HCT116 (cell line): Measurements from ENCODE around the gene RYR2. TPM values are rescaled to one million over a fixed set of nuclear protein-coding genes. Genes with fewer than 3 reads are reported as not detected.

Experiments
- ATAC-seq: fragments of 200-7000 bp; cut with Tn5 transposase; 2 replicates; pipeline ENCODE4 v1.9.1; 2020; ENCODE audit warnings: mild to moderate bottlenecking, moderate library complexity
- BruUV-seq: library from RNA; stranded (reverse); fragments of 400-500 nt; replicated peaks from 2 replicates; lab custom pipeline; 2021; lab: Mats Ljungman, UMichigan
- CTCF ChIA-PET: fragments of 300-600 bp; sonication (Branson Sonifier 250); formaldehyde crosslinking; loops from one replicate; lab custom pipeline; 2021; ENCODE audit warnings: antibody characterized with exemption; lab: Charles Lee
- POLR2A ChIA-PET: fragments of 300-600, 350-600 bp; sonication (Branson Sonifier 250); formaldehyde crosslinking; loops from one replicate; lab custom pipeline; 2021; ENCODE audit warnings: antibody characterized with exemption; lab: Charles Lee
- RAD21 ChIA-PET, 2 experiments: fragments of 300-600 bp; sonication (Branson Sonifier 250); formaldehyde crosslinking; loops; one replicate each; lab custom pipeline; 2023; ENCODE audit warnings: low total read pairs in 2 of 2; ENCODE audit not compliant: uncharacterized antibody in 2 of 2, unreplicated experiment in 2 of 2, low non-redundant PET in 1 of 2; lab: Charles Lee
- DNase-seq: peaks from one replicate; pipeline ENCODE4 v3.0.0-alpha.2; 2010; ENCODE audit warnings: low read depth, low spot score
- H2AFZ ChIP-seq: fragments of 200-600 bp; shearing (Covaris generic), sonication (generic); 2 replicates; pipeline ENCODE4 v1.6.1; 2017; ENCODE audit warnings: low read depth, mixed run types, mixed read lengths, antibody characterized with exemption, low read length; ENCODE audit not compliant: poor library complexity, severe bottlenecking
- H3K27ac ChIP-seq: 2 replicates; pipeline ENCODE4 v1.5.1; 2012; ENCODE audit warnings: low read depth, low read length
- H3K27me3 ChIP-seq: fragments of 200-600 bp; sonication (generic); 2 replicates; pipeline ENCODE4 v1.6.1; 2016; ENCODE audit warnings: mixed run types, low read length, mixed read lengths; ENCODE audit not compliant: insufficient read depth
- H3K36me3 ChIP-seq, 2 experiments: fragments of 200-500 bp in 1 of 2; fragments of 200-600 bp in 1 of 2; sonication (Bioruptor generic) in 1 of 2; sonication (generic) in 1 of 2; 2 replicates each; pipeline versions ENCODE4 v1.5.1 to v1.6.1; 2014 to 2016; ENCODE audit warnings: low read length in 2 of 2, inconsistent platforms in 1 of 2, mixed read lengths in 1 of 2, mixed run types in 1 of 2; ENCODE audit not compliant: insufficient read depth in 2 of 2, control insufficient read depth in 1 of 2
- H3K4me1 ChIP-seq, 2 experiments: fragments of 200-600 bp in 1 of 2; sonication (generic) in 1 of 2; 2 replicates each; pipeline versions ENCODE4 v1.5.1 to v1.6.1; 2012 to 2017; ENCODE audit warnings: low read length in 2 of 2, inconsistent platforms in 1 of 2, mild to moderate bottlenecking in 1 of 2, mixed read lengths in 1 of 2, mixed run types in 1 of 2, moderate library complexity in 1 of 2; ENCODE audit not compliant: insufficient read depth in 2 of 2, control insufficient read depth in 1 of 2
- H3K4me2 ChIP-seq: fragments of 200-600 bp; sonication (generic); 2 replicates; pipeline ENCODE4 v1.6.1; 2017; ENCODE audit warnings: mixed run types, low read length, mixed read lengths
- H3K4me3 ChIP-seq, 2 experiments: fragments of 200-600 bp in 1 of 2; sonication (generic) in 1 of 2; replicated peaks in 1 of 2; 2 replicates each; pipeline ENCODE4 v1.5.1; 2011 to 2016; ENCODE audit warnings: low read length in 2 of 2, control low read depth in 1 of 2, low read depth in 1 of 2, mild to moderate bottlenecking in 1 of 2, mixed read lengths in 1 of 2, mixed run types in 1 of 2
- H3K79me2 ChIP-seq: fragments of 200-600 bp; sonication (generic); 2 replicates; pipeline ENCODE4 v1.6.1; 2017; ENCODE audit warnings: mild to moderate bottlenecking, mixed run types, low read length, moderate library complexity, mixed read lengths; ENCODE audit not compliant: insufficient read depth
- H3K9ac ChIP-seq: fragments of 200-600 bp; sonication (generic); 2 replicates; pipeline ENCODE4 v1.6.1; 2016; ENCODE audit warnings: low read length, mixed read lengths
- H3K9me2 ChIP-seq: fragments of 200-600 bp; sonication (generic), shearing (Covaris generic); 2 replicates; pipeline ENCODE4 v1.6.1; 2017; ENCODE audit warnings: mixed run types, mild to moderate bottlenecking, moderate library complexity; ENCODE audit not compliant: insufficient read depth
- H3K9me3 ChIP-seq, 2 experiments: fragments of 200-500 bp in 1 of 2; fragments of 200-600 bp in 1 of 2; sonication (Bioruptor generic) in 1 of 2; sonication (generic) in 1 of 2; 2 replicates each; pipeline ENCODE4 v1.6.1; 2014 to 2017; ENCODE audit warnings: low read length in 2 of 2, mixed read lengths in 2 of 2, inconsistent platforms in 1 of 2, low read depth in 1 of 2, mild to moderate bottlenecking in 1 of 2, mixed run types in 1 of 2, moderate library complexity in 1 of 2; ENCODE audit not compliant: control insufficient read depth in 1 of 2, insufficient read depth in 1 of 2
- H4K20me1 ChIP-seq: fragments of 200-600 bp; sonication (generic), shearing (Covaris generic); 2 replicates; pipeline ENCODE4 v1.6.1; 2017; ENCODE audit warnings: mixed run types, mild to moderate bottlenecking, moderate library complexity; ENCODE audit not compliant: insufficient read depth
- CBX3 ChIP-seq: IDR thresholded peaks from 2 replicates; pipeline ENCODE4 v1.6.1; 2012; ENCODE audit warnings: low read depth
- CEBPB ChIP-seq: IDR thresholded peaks from 2 replicates; pipeline ENCODE4 v1.6.1; 2012; ENCODE audit warnings: low read depth
- ELF1 ChIP-seq: IDR thresholded peaks from 2 replicates; pipeline ENCODE4 v1.6.1; 2012; ENCODE audit warnings: low read depth, borderline replicate concordance
- EZH2 ChIP-seq: fragments of 200-600 bp; sonication (generic); IDR thresholded peaks from 2 replicates; pipeline ENCODE4 v1.6.1; 2017; ENCODE audit warnings: antibody characterized with exemption, mixed run types
- FOSL1 ChIP-seq: IDR thresholded peaks from 2 replicates; pipeline ENCODE4 v1.6.1; 2012; ENCODE audit warnings: low read depth
- JUND ChIP-seq: IDR thresholded peaks from 2 replicates; pipeline ENCODE4 v1.6.1; 2012
- MAX ChIP-seq: IDR thresholded peaks from 2 replicates; pipeline ENCODE4 v1.6.1; 2012
- POLR2A ChIP-seq: IDR thresholded peaks from 2 replicates; pipeline ENCODE4 v1.7.0; 2011; ENCODE audit warnings: borderline replicate concordance; ENCODE audit not compliant: insufficient read depth, insufficient read length; ENCODE audit errors: extremely low read depth
- RAD21 ChIP-seq: IDR thresholded peaks from 2 replicates; pipeline ENCODE4 v1.6.1; 2012; ENCODE audit warnings: low read depth, mild to moderate bottlenecking
- REST ChIP-seq: IDR thresholded peaks from 2 replicates; pipeline ENCODE4 v1.6.1; 2012; ENCODE audit warnings: low read depth
- SIN3A ChIP-seq: IDR thresholded peaks from 2 replicates; pipeline ENCODE4 v1.6.1; 2012; ENCODE audit warnings: low read depth
- SP1 ChIP-seq: IDR thresholded peaks from 2 replicates; pipeline ENCODE4 v1.6.1; 2012; ENCODE audit warnings: low read depth
- SRF ChIP-seq: IDR thresholded peaks from 2 replicates; pipeline ENCODE4 v1.6.1; 2012; ENCODE audit warnings: low read depth
- TCF7L2 ChIP-seq: IDR thresholded peaks from 2 replicates; pipeline ENCODE4 v1.7.0; 2011; ENCODE audit warnings: borderline replicate concordance, inconsistent platforms; ENCODE audit not compliant: insufficient read depth, insufficient read length; ENCODE audit errors: extremely low read depth
- YY1 ChIP-seq: IDR thresholded peaks from 2 replicates; pipeline ENCODE4 v1.6.1; 2011; ENCODE audit warnings: low read length, low read depth, moderate library complexity, mild to moderate bottlenecking; ENCODE audit not compliant: insufficient replicate concordance; ENCODE audit errors: extremely low read depth
- ZBTB33 ChIP-seq: IDR thresholded peaks from 2 replicates; pipeline ENCODE4 v1.6.1; 2011; ENCODE audit warnings: mild to moderate bottlenecking, low read length, moderate library complexity; ENCODE audit not compliant: insufficient replicate concordance; ENCODE audit errors: extremely low read depth
- ZFX ChIP-seq: fragments of 450-650 bp; IDR thresholded peaks from 2 replicates; pipeline ENCODE4 v1.6.1; 2017
- intact Hi-C: fragments of 100-400 bp; cut with micrococcal nuclease; formaldehyde crosslinking; loops from 2 replicates; pipeline ENCODE4 v1.10.0; 2022
- total RNA-seq: library from RNA; stranded (reverse); gene quantifications from one replicate; pipeline ENCODE4 v1.2.1, GENCODE V29; 2021; ENCODE audit not compliant: unreplicated experiment
- TF ChIP-seq, protein P1 (sequence below), 3 experiments: fragments of 200-600 bp in 1 of 3; sonication (generic) in 1 of 3; IDR thresholded peaks in 2 of 3; conservative IDR thresholded peaks in 1 of 3; 2 replicates each; pipeline ENCODE4 v1.5.1; 2012 to 2017; ENCODE audit warnings: low read depth in 2 of 3, low read length in 2 of 3, antibody characterized with exemption in 1 of 3, borderline replicate concordance in 1 of 3, control low read depth in 1 of 3, mild to moderate bottlenecking in 1 of 3, mixed read lengths in 1 of 3, mixed run types in 1 of 3, moderate library complexity in 1 of 3; ENCODE audit not compliant: insufficient read depth in 1 of 3

Gene RYR2
- total RNA-seq, 1 experiment from 2014 or later: 0.02 TPM

DNA sequence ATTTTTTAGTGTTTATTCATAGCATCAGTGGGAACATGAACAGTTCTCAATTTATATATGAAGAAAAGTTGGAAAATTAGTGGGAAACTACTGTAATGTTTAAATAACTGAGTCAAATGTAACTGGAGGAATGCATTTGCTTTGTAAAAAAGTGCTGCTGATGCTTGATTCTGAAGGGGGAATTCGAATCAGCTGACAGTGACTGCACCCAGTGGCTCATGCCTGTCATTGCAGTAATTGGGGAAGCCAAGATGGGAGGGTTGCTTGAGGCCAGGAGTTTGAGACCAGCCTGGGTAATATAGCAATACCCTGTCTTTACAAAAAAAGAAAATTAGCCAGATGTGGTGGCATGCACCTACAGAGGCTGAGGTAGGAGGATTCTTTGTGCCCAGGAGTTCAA, 450.4 kb downstream of the RYR2 start:
- H3K4me3 ChIP-seq: no peak overlapping the region
- H3K79me2 ChIP-seq: no peaks in the 10 kb centered on the region
- no peaks in the 10 kb centered on the region; the same call in 1 of the 2 replicates for H4K20me1 ChIP-seq
- no peaks in the 10 kb centered on the region for H3K9me2 ChIP-seq
- ChIA-PET POLR2A (no interaction called here), CTCF (no interaction called here), RAD21 (no interaction called here)
- no peak for ATAC-seq
- no TSS peak for BruUV-seq
- H3K27me3 ChIP-seq: no peaks in the 10 kb centered on the region
- intact Hi-C loops: no loop called here
- DNase-seq: no peak
- no peak overlapping the region for H3K4me2 ChIP-seq
- peaks cover 0 to 20% of the 10 kb centered on the region in 2 experiments; a peak in 1 of 4 replicates for H3K9me3 ChIP-seq
- H3K9ac ChIP-seq: no peak overlapping the region
- TF ChIP-seq CBX3 (no peak), ZFX (no peak), JUND (no peak), SRF (no peak), FOSL1 (no peak), MAX (no peak), YY1 (no peak), POLR2A (no peak), REST (no peak), SIN3A (no peak), RAD21 (no peak), ZBTB33 (no peak), SP1 (no peak), ELF1 (no peak), CEBPB (no peak), TCF7L2 (no peak), EZH2 (no peak)
- TF ChIP-seq, protein P1, sequence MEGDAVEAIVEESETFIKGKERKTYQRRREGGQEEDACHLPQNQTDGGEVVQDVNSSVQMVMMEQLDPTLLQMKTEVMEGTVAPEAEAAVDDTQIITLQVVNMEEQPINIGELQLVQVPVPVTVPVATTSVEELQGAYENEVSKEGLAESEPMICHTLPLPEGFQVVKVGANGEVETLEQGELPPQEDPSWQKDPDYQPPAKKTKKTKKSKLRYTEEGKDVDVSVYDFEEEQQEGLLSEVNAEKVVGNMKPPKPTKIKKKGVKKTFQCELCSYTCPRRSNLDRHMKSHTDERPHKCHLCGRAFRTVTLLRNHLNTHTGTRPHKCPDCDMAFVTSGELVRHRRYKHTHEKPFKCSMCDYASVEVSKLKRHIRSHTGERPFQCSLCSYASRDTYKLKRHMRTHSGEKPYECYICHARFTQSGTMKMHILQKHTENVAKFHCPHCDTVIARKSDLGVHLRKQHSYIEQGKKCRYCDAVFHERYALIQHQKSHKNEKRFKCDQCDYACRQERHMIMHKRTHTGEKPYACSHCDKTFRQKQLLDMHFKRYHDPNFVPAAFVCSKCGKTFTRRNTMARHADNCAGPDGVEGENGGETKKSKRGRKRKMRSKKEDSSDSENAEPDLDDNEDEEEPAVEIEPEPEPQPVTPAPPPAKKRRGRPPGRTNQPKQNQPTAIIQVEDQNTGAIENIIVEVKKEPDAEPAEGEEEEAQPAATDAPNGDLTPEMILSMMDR (IDR thresholded peaks at IDR 0.05 in 2 of 3, conservative IDR thresholded peaks at IDR 0.05 in 1 of 3; ENCODE audit: borderline replicate concordance in 1 of 3, insufficient read depth in 1 of 3, low read depth in 2 of 3, low read length in 2 of 3): no peak
- H2AFZ ChIP-seq: no peak overlapping the region
- no peaks in the 10 kb centered on the region for H3K4me1 ChIP-seq
- no peak overlapping the region for H3K27ac ChIP-seq
- H3K36me3 ChIP-seq: no peaks in the 10 kb centered on the region
